GM19238 (cell line): ENCODE data around the gene TLR3.

Experiments used
- DNase-seq: peaks from one replicate; pipeline ENCODE4 v3.0.0; 2011; ENCODE audit warnings: low spot score; ENCODE audit not compliant: insufficient read length

TLR3 gene

DNA sequence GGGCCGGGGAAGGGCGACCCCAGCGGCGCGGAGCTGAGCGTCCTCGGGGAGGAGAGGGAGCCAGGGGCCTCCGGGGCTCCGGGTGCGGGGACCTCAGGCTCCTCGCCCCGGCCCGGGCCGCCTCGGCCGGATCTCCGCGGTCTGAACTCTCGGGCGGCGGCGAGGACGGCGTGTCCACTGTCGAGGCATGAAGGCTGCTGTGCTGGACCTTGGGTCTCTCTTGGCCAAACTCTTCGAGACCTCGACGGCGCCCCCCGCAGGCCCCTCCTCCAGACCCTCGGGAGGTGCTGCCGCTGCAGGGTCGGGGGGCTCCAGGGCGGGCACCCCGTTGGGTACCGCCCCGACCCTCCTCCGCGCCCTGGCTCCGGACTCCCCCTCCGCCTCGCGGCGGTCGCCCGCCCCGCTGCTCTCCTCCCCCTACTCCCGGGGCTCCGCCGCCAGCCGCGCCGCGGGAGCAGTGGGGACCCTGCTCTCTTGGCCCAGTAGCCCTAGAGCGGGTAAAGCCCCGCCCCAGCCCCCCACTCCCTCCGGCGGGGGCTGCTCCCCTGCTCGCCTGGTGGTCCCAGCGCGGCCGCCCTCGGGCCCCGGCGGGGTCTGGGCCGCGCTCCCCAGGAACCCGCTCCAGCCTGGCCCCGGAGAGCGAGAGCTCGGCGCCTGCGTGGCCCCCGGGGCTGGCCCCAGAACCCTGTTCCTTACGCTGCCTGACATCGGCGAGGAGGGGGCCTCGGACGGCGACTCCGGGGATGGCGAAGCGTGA lies 36.1 kb downstream of the TLR3 start:
- DNase-seq, result no peak

DNA sequence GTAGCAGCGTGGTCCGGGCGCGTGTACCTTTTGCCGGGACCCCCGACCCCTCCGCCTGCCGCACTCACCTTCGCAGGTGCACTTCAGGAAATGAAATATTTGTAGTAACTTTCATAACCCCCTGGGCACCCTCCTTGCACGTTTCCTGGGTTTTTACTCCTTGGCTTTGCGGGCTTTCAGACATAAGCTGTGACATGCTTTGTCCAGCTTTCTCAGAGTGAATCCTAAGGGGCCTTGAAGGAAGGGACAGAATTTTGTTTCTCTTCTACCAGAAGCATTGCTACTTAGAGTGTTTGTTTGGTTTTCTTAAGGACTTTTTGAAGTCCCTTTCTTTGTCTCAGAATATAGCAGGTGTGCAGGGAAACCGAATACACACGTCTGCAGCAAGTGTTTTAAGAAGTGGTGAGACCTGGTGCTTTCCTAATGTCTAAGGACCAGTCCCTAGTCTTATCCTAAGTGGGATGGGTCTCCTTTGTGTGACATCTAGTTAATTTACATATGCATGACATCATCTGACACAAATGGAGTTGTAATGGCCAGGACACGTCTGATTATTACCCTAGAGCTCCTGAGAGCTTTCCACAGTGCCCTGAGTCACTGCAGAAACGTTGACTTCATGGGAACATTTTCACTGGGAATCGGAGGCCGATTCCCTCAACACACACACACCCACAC lies 36.8 kb downstream of the TLR3 start:
- no peak for DNase-seq

DNA sequence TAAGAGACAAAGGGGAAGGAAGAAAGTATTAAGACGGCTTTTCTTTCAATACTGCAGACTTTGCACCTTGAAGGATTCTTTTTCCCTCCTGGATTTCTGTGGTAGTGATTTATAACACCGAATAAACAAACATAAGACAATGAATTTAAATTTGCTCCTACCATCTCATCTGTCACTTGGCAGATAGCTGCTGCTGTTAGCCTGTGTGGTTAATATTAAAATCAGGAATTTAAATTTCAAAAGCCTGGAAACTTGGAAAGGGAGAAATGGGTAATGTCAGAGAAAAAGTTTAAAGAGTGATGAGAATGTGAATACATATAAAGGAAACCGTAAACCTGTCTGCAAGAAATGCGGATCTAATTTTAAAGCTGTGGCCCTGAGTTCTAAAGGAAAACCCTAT lies 39.0 kb downstream of the TLR3 start:
- DNase-seq, result no peak

DNA sequence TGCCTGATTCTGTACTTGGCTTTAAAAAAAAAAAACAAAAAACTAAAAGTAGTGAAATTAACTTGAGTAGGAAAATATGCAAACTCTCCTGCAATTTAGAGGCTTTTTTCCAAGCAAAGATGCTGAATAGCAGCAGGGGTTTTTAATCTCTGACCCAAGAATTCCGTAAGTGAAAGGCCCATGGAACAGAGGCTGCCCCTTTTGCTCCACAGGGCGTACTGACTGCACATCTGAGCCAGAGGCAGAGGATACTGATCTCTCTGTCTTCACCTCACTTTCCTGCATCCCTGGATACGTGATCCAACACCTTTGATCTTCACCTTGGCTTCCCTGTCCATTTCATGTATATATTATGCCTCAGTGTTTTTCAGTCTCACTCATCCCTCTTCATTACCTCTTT lies 39.4 kb downstream of the TLR3 start:
- DNase-seq, result no peak

GRCh38 chr4:186109245-186109644 lies 40.3 kb downstream of the TLR3 start:
- no peak for DNase-seq

- no peak for DNase-seq
Observed at GRCh38 chr4:186116697-186117096, 47.7 kb downstream of the TLR3 start.

- DNase-seq, result no peak
Observed at GRCh38 chr4:186118582-186118981, 49.6 kb downstream of the TLR3 start.

DNA sequence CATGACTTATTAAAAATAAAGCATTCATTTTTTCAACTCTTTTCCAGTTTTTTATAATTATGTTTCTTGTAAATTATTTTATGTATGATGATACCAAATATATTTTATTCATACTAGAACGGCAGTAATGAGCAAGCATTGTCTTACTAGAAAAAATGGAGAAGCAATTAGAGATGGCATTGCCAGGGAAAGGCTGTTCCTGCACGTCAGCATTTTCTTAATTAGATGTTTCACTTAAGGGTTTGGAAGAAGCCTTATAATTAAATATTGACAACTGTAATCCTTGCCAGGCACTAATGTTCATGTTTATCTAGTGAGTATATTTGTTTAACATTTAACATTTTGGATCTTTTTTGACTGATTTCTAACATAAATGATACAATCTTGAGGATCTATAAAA lies 52.1 kb downstream of the TLR3 start:
- DNase-seq, result no peak

- DNase-seq, result no peak
Observed at GRCh38 chr4:186128842-186129241, 59.9 kb downstream of the TLR3 start.

- no peak for DNase-seq
Observed at GRCh38 chr4:186131935-186132334, 63.0 kb downstream of the TLR3 start.

- DNase-seq, result no peak
Observed at GRCh38 chr4:186132577-186133242, 63.8 kb downstream of the TLR3 start.

DNA sequence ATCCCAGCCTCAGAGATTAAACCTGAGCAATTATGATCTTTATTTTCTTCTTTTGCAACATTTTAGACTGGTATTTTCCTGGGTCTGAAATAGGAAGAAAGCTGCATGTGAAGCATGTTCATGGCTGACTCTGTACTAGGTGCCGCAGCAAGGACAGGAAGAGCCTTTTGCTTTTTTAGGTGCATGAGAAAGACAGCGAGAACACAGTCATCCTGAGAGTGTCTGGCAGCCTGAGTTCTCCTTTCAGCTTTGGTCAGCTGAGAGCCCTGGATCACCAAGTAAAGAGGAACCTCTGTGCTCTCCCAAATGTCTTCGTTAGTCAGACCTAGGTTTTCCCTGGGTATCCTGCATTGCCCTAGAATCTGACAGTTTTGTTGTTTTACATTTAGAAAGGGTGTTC lies 65.3 kb downstream of the TLR3 start:
- DNase-seq, result peak; percentile 48

DNA sequence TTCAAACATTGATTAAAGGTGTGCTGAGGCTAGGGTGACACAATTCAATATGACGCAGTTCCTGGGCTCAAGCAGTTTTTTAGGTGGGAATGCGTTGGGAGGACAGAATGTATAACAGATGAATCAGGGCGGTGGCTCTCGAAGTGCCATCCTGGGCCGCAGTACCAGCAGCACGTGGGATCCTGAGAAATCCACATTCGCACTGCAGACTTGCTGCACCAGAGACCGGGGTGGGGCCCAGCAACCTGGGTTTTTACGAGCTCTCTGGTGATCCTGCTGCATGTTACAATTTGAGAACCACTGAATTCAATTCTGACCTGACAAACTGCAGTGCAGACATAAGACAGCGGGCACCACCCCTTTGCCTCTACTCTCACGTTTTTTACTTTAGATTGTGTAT lies 65.9 kb downstream of the TLR3 start:
- DNase-seq, result no peak

- DNase-seq, result no peak
Observed at GRCh38 chr4:186137196-186137794, 68.3 kb downstream of the TLR3 start.
